K562 (cell line): ENCODE results near the gene ADRB2. TPM values are rescaled to one million over a fixed set of nuclear protein-coding genes. Genes with fewer than 3 reads are reported as not detected.
A peak's percentile ranks its signal among the peaks of the same experiment; 100 is the strongest.

Source experiments
- ATAC-seq: fragments of 200-7000 bp; cut with Tn5 transposase; 3 replicates; pipeline ENCODE4 v1.9.1; 2020; ENCODE audit warnings: moderate library complexity
- BruUV-seq: library from RNA; stranded (reverse); fragments of 400-500 nt; replicated peaks from 2 replicates; lab custom pipeline; 2021; lab: Mats Ljungman, UMichigan
- CTCF ChIA-PET: fragments of 300-600 bp; formaldehyde crosslinking; extraction: SDS; loops from one replicate; lab custom pipeline; 2021; ENCODE audit warnings: low intra/inter-chr PET ratio; lab: Yijun Ruan, JAX
- POLR2A ChIA-PET: fragments of 300-600, 350-650 bp; sonication (Branson Sonifier 250); formaldehyde crosslinking; extraction: SDS; loops from one replicate; lab custom pipeline; 2021; ENCODE audit warnings: antibody characterized with exemption, inconsistent platforms; lab: Yijun Ruan, JAX
- DNase-seq, 4 experiments: peaks; one replicate each; pipeline versions ENCODE4 v3.0.0 to v3.0.0-alpha.2; 2011 to 2018; ENCODE audit warnings: low spot score in 3 of 4, mixed read lengths in 3 of 4; ENCODE audit errors: extremely low read depth in 1 of 4
- FAIRE-seq: peaks from 2 replicates; lab custom pipeline; 2011; peaks lifted over from hg19 to GRCh38; lab: Jason Lieb, UNC
- H2AFZ ChIP-seq: 2 replicates; pipeline ENCODE4 v1.6.0; 2011; ENCODE audit warnings: low read depth, low read length, control low read depth, inconsistent platforms
- H3K27ac ChIP-seq: fragments of 200-600 bp; 3 replicates; pipeline ENCODE4 v1.8.0; 2011; ENCODE audit warnings: low read depth, mild to moderate bottlenecking, control low read depth, inconsistent platforms, low read length, moderate library complexity, mixed read lengths; ENCODE audit errors: extremely low read depth
- H3K27me3 ChIP-seq, 2 experiments: fragments of 300-600 bp in 1 of 2; 2 replicates in 1 of 2; 3 replicates in 1 of 2; pipeline versions ENCODE4 v1.6.0 to v1.8.0; 2011; ENCODE audit warnings: inconsistent platforms in 2 of 2, low read length in 2 of 2, mild to moderate bottlenecking in 1 of 2, mixed read lengths in 1 of 2, moderate library complexity in 1 of 2; ENCODE audit not compliant: control insufficient read depth in 2 of 2, insufficient read depth in 2 of 2
- H3K36me3 ChIP-seq: fragments of 300-600 bp; 3 replicates; pipeline ENCODE4 v1.8.0; 2011; ENCODE audit warnings: mild to moderate bottlenecking, low read length, inconsistent platforms; ENCODE audit not compliant: control insufficient read depth, insufficient read depth
- H3K4me1 ChIP-seq, 2 experiments: fragments of 200-600 bp in 1 of 2; replicated peaks in 1 of 2; 2 replicates in 1 of 2; 3 replicates in 1 of 2; pipeline versions ENCODE4 v1.5.1 to v1.8.0; 2011; ENCODE audit warnings: inconsistent platforms in 2 of 2, low read length in 2 of 2, mild to moderate bottlenecking in 1 of 2, mixed read lengths in 1 of 2, moderate library complexity in 1 of 2; ENCODE audit not compliant: control insufficient read depth in 2 of 2, insufficient read depth in 2 of 2
- H3K4me2 ChIP-seq: 2 replicates; pipeline ENCODE4 v1.6.1; 2011; ENCODE audit warnings: low read length, control low read depth, inconsistent platforms, mixed read lengths; ENCODE audit not compliant: insufficient read depth
- H3K4me3 ChIP-seq: fragments of 200-600 bp; sonication (generic), shearing (Covaris generic); 2 replicates; pipeline ENCODE4 v1.5.1; 2016; ENCODE audit warnings: control low read depth, inconsistent platforms
- H3K79me2 ChIP-seq: fragments of 200-600 bp; 3 replicates; pipeline ENCODE4 v1.8.0; 2011; ENCODE audit warnings: low read length, inconsistent platforms; ENCODE audit not compliant: control insufficient read depth, insufficient read depth
- H3K9ac ChIP-seq, 2 experiments: 2 replicates each; pipeline versions ENCODE4 v1.6.0 to v1.6.1; 2011; ENCODE audit warnings: low read depth in 2 of 2, low read length in 2 of 2, control low read depth in 1 of 2, inconsistent platforms in 1 of 2, mild to moderate bottlenecking in 1 of 2, mixed read lengths in 1 of 2; ENCODE audit not compliant: insufficient read depth in 1 of 2
- H3K9me1 ChIP-seq: one replicate; pipeline ENCODE4 v1.6.0; 2011; ENCODE audit warnings: inconsistent platforms, mild to moderate bottlenecking, low read length, moderate library complexity; ENCODE audit not compliant: control insufficient read depth, insufficient read depth
- H3K9me3 ChIP-seq: replicated peaks from 2 replicates; pipeline ENCODE4 v1.5.1; 2011; ENCODE audit warnings: low read depth, low read length, inconsistent platforms; ENCODE audit not compliant: control insufficient read depth, insufficient read depth
- H4K20me1 ChIP-seq: replicated peaks from 2 replicates; pipeline ENCODE4 v1.6.1; 2011; ENCODE audit warnings: low read length, inconsistent platforms, mixed read lengths; ENCODE audit not compliant: control insufficient read depth, insufficient read depth
- CXXC5 ChIP-seq: fragments of 250-450 bp; sonication (Bioruptor Pico); IDR thresholded peaks from 2 replicates; pipeline ENCODE4 v1.8.0; 2022; ENCODE audit warnings: inconsistent platforms, mild to moderate bottlenecking, moderate library complexity
- PHF20 ChIP-seq: fragments of 450-650 bp; IDR thresholded peaks from 2 replicates; pipeline ENCODE4 v1.6.1; 2018; ENCODE audit not compliant: partially characterized antibody
- RHOXF2B ChIP-seq: fragments of 250-450 bp; sonication (Bioruptor Pico); conservative IDR thresholded peaks from 2 replicates; pipeline ENCODE4 v1.5.1; 2021
- SPI1 ChIP-seq: IDR thresholded peaks from 2 replicates; pipeline ENCODE4 v1.6.1; 2011; ENCODE audit warnings: low read depth, low read length, control low read depth, borderline replicate concordance
- ZNF347 ChIP-seq: fragments of 450-650 bp; formaldehyde crosslinking; IDR thresholded peaks from 2 replicates; pipeline ENCODE4 v1.4.0; 2020; ENCODE audit warnings: low read depth, mild to moderate bottlenecking, moderate library complexity
- ZNF764 ChIP-seq: fragments of 250-450 bp; sonication (Bioruptor Pico); IDR thresholded peaks from 2 replicates; pipeline ENCODE4 v1.4.0; 2020; ENCODE audit warnings: low read depth, mild to moderate bottlenecking, moderate library complexity
- ZNF778 ChIP-seq: fragments of 450-650 bp; formaldehyde crosslinking; IDR thresholded peaks from 2 replicates; pipeline ENCODE4 v1.4.0; 2020; ENCODE audit warnings: mild to moderate bottlenecking, moderate library complexity
- WGBS: fragments of 100-300 bp; shearing (Covaris generic); methylation state at CpG from one replicate; pipeline ENCODE4 v1.1.6; 2016; ENCODE audit warnings: low coverage, mixed read lengths; ENCODE audit not compliant: insufficient coverage; ENCODE audit errors: missing lambda C conversion rate; 5-methylcytosine and 5-hydroxymethylcytosine counted together
- in situ Hi-C: fragments of 300-500 bp; cut with MboI; formaldehyde crosslinking; loops from 4 replicates; pipeline ENCODE4 v1.15.0; 2018; ENCODE audit warnings: inconsistent platforms, mixed read lengths
- intact Hi-C: fragments of 100-400 bp; cut with micrococcal nuclease; formaldehyde crosslinking; loops from 2 replicates; pipeline ENCODE4 v1.14.2; 2022
- polyA plus RNA-seq, 8 experiments: library from polyadenylated mRNA; depleted of rRNA in 4 of 8; stranded (reverse) in 5 of 8; unstranded in 3 of 8; fragments of >200 nt; fragmentation: Nextera tagmentation in 2 of 8; fragmentation: Illumina TruSeq in 1 of 8; extraction: Ambion mirVana in 2 of 8; extraction: Trizol in 1 of 8; gene quantifications; 2 replicates each; pipeline versions ENCODE4 v1.2.1 to v1.2.3, GENCODE V29; 2011 to 2014; ENCODE audit warnings: inconsistent platforms in 1 of 8, missing spikeins in 1 of 8
- total RNA-seq, 7 experiments: library from RNA; depleted of rRNA in 6 of 7; stranded (reverse); fragments of >200 nt in 6 of 7; fragmentation: Illumina TruSeq in 2 of 7; extraction: Trizol in 2 of 7; gene quantifications; 2 replicates each; pipeline versions ENCODE4 v1.2.1 to v1.2.3, GENCODE V29; 2011 to 2021; ENCODE audit warnings: low replicate concordance in 1 of 7
- TF ChIP-seq, protein P1 (sequence below): fragments of 150-350 bp; IDR thresholded peaks from 2 replicates; pipeline ENCODE4 v1.6.1; 2014; ENCODE audit warnings: low read depth, mild to moderate bottlenecking, low read length, borderline replicate concordance
- TF ChIP-seq, protein P2 (sequence below): fragments of 450-650 bp; IDR thresholded peaks from 2 replicates; pipeline ENCODE4 v1.6.1; 2016; ENCODE audit warnings: low read depth, mild to moderate bottlenecking, moderate library complexity

Gene ADRB2
- total and polyA plus RNA-seq, 9 of the 15 experiments (the other 6 are each of a cell fraction or from before 2014, with no cell fraction given), result 0.01 to 0.18 (median 0.04) TPM; not detected in 2

DNA sequence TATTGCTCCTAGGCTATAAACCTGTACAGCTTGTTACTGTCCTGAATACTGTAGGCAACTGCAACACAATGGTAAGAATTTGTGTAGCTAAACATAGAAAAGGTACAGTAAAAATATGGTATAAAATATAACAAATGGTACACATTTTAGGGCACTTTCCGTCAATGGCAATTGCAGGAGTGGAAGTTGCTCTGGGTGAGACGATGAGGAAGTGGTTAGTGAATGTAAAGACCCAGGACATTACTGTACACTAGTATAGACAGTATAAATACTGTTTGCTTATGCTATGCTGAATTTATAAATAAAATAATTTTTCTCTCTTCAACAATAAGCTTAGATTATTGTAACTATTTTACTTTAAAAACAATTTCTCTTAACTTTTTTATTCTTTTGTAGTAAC lies 15.6 kb upstream of the ADRB2 start:
- in situ Hi-C loops, result no loop called here
- ATAC-seq, result no peak
- Histone ChIP-seq H3K36me3 (no peaks in the 10 kb centered on the region), H3K9me1 (no peaks in the 10 kb centered on the region), H3K27me3 (no peaks in the 10 kb centered on the region), H3K27ac (no peak overlapping the region), H3K79me2 (no peaks in the 10 kb centered on the region), H2AFZ (no peak overlapping the region), H3K4me2 (no peak overlapping the region), H4K20me1 (no peaks in the 10 kb centered on the region), H3K9ac (no peak overlapping the region), H3K9me3 (no peaks in the 10 kb centered on the region), H3K4me3 (no peak overlapping the region), H3K4me1 (peaks cover 19 to 38% of the 10 kb centered on the region in 2 experiments)
- no TSS peak for BruUV-seq
- intact Hi-C loops, result no loop called here
- TF ChIP-seq ZNF778 (CRISPR knock-in tag) (no peak), SPI1 (0 out of 2 replicates have a peak, but pooled peaks have one; percentile 16)
- 63% methylated on average over 2 of the region's 2 CpGs for WGBS
- no peak for FAIRE-seq
- no peak for DNase-seq
- POLR2A ChIA-PET, result no interaction called here
- CTCF ChIA-PET, result no interaction called here

DNA sequence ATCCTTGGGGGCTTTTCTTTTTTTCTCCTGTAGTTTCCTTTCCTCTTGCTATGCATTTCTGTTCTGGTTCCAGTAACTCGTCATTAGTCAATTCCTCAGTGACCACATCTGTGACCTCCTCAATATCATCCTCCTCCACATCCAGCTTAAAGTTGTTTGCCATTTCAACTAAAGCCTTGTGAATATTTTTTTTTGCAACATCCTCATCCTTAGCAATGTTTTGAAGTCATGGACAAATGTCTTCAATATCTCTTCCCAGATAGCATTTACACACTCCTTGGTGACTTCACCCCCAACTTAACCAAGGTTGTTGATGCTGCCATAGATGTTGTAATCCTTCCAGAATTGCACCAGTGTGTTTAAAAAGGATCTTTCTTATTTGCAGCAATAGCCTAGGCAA lies 14.7 kb upstream of the ADRB2 start:
- ChIA-PET CTCF (interaction anchor here (0.7 kb wide), 1 partner anchor 78 kb away, joined by 3 read pairs; no protein-coding TSS in a partner anchor), POLR2A (no interaction called here)
- ATAC-seq (no peak), FAIRE-seq (no peak), DNase-seq (no peak)
- Histone ChIP-seq H3K27me3 (no peaks in the 10 kb centered on the region), H4K20me1 (no peaks in the 10 kb centered on the region), H3K4me1 (peaks cover 13 to 28% of the 10 kb centered on the region in 2 experiments), H3K79me2 (no peaks in the 10 kb centered on the region), H3K4me2 (no peak overlapping the region), H3K9me3 (no peaks in the 10 kb centered on the region), H3K9ac (no peak overlapping the region), H2AFZ (peak overlapping the region; percentile 47; the same call in 1 of the 2 replicates), H3K36me3 (no peaks in the 10 kb centered on the region), H3K9me1 (no peaks in the 10 kb centered on the region), H3K27ac (no peak overlapping the region), H3K4me3 (no peak overlapping the region)
- intact Hi-C loops, result no loop called here
- in situ Hi-C loops, result no loop called here
- no TSS peak for BruUV-seq
- 42% methylated on average over 1 of the region's 1 CpG for WGBS
- TF ChIP-seq RHOXF2B (CRISPR knock-in tag) (no peak), ZNF764 (CRISPR knock-in tag) (no peak), CXXC5 (CRISPR knock-in tag) (no peak), PHF20 (no peak), ZNF347 (CRISPR knock-in tag) (no peak)
- TF ChIP-seq, protein P1, sequence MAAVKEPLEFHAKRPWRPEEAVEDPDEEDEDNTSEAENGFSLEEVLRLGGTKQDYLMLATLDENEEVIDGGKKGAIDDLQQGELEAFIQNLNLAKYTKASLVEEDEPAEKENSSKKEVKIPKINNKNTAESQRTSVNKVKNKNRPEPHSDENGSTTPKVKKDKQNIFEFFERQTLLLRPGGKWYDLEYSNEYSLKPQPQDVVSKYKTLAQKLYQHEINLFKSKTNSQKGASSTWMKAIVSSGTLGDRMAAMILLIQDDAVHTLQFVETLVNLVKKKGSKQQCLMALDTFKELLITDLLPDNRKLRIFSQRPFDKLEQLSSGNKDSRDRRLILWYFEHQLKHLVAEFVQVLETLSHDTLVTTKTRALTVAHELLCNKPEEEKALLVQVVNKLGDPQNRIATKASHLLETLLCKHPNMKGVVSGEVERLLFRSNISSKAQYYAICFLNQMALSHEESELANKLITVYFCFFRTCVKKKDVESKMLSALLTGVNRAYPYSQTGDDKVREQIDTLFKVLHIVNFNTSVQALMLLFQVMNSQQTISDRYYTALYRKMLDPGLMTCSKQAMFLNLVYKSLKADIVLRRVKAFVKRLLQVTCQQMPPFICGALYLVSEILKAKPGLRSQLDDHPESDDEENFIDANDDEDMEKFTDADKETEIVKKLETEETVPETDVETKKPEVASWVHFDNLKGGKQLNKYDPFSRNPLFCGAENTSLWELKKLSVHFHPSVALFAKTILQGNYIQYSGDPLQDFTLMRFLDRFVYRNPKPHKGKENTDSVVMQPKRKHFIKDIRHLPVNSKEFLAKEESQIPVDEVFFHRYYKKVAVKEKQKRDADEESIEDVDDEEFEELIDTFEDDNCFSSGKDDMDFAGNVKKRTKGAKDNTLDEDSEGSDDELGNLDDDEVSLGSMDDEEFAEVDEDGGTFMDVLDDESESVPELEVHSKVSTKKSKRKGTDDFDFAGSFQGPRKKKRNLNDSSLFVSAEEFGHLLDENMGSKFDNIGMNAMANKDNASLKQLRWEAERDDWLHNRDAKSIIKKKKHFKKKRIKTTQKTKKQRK, result no peak
- TF ChIP-seq, protein P2, sequence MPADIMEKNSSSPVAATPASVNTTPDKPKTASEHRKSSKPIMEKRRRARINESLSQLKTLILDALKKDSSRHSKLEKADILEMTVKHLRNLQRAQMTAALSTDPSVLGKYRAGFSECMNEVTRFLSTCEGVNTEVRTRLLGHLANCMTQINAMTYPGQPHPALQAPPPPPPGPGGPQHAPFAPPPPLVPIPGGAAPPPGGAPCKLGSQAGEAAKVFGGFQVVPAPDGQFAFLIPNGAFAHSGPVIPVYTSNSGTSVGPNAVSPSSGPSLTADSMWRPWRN, result no peak
